IPS DF 6.9 (cell line): ENCODE results near the gene SMIM24.

Experiments
- DNase-seq: peaks from one replicate; pipeline ENCODE4 v3.0.0-alpha.2; 2013; ENCODE audit warnings: low read depth, low spot score
- H3K27ac ChIP-seq: one replicate; pipeline ENCODE4 v1.5.1; 2013; ENCODE audit warnings: low read length, control low read depth
- H3K27me3 ChIP-seq: 2 replicates; pipeline ENCODE4 v1.6.1; 2013; ENCODE audit warnings: mild to moderate bottlenecking, low read length; ENCODE audit not compliant: control insufficient read depth, insufficient read depth
- H3K36me3 ChIP-seq: 2 replicates; pipeline ENCODE4 v1.6.1; 2013; ENCODE audit warnings: low read length; ENCODE audit not compliant: control insufficient read depth, insufficient read depth
- H3K4me1 ChIP-seq: 2 replicates; pipeline ENCODE4 v1.6.1; 2013; ENCODE audit warnings: low read length; ENCODE audit not compliant: control insufficient read depth, insufficient read depth
- H3K4me3 ChIP-seq: 2 replicates; pipeline ENCODE4 v1.5.1; 2013; ENCODE audit warnings: mild to moderate bottlenecking, low read length
- H3K9me3 ChIP-seq: 2 replicates; pipeline ENCODE4 v1.6.1; 2013; ENCODE audit warnings: low read length, inconsistent platforms; ENCODE audit not compliant: control insufficient read depth, insufficient read depth
- WGBS: extraction: QIAGEN DNeasy Blood & Tissue Kit; methylation state at CpG from one replicate; pipeline ENCODE4 v1.1.7; 2013; ENCODE audit warnings: mixed read lengths, missing lambda C conversion rate; ENCODE audit not compliant: insufficient read length, insufficient coverage; 5-methylcytosine and 5-hydroxymethylcytosine counted together

SMIM24 gene

DNA sequence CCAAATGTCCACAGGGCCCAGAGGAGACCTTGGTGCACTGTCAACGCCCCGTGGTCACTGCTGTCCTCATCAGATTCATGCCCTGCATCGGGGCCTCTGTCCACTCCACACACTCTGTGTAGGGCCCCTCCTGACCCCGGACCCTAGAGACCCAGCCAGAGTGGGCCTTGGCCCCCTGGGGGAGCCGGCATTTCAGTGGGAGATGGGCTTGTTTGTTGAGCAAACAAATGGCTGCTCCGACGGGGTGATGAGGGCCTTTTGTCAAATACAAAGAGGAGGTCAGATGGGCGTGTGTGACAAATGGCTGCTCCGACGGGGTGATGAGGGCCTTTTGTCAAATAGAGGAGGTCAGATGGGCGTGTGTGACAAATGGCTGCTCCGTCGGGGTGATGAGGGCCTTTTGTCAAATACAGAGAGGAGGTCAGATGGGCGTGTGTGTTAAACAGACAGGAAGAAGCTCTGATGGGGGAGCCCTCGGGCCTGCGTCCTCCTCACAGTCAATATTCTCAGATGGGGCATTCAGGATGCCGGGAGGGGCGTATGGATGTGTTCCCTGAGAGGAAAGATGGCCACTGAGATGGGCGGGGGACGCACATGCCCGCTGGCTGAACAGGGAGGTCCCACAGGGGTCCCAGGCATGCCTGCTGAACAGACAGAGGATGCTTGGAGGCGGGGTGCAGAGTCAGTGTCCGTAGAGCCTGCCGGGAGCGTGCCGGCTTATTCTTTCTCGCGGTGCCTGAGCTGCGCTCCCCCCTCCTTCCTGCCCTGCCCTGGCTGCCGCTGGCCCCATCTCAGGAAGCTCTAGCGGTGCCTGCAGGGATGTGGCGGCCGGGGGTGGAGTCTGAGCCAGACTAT is 36.3 kb downstream of the SMIM24 start:
- WGBS = no CpG with 5 or more reads among the region's 33 CpGs
- H3K27me3 ChIP-seq = no peaks in the 10 kb centered on the region
- H3K4me3 ChIP-seq = no peak overlapping the region; the same call in 1 of the 2 replicates
- DNase-seq = no peak
- H3K27ac ChIP-seq = no peak overlapping the region
- H3K9me3 ChIP-seq = no peaks in the 10 kb centered on the region
- no peaks in the 10 kb centered on the region for H3K36me3 ChIP-seq
- H3K4me1 ChIP-seq = peaks cover 3% of the 10 kb centered on the region

DNA sequence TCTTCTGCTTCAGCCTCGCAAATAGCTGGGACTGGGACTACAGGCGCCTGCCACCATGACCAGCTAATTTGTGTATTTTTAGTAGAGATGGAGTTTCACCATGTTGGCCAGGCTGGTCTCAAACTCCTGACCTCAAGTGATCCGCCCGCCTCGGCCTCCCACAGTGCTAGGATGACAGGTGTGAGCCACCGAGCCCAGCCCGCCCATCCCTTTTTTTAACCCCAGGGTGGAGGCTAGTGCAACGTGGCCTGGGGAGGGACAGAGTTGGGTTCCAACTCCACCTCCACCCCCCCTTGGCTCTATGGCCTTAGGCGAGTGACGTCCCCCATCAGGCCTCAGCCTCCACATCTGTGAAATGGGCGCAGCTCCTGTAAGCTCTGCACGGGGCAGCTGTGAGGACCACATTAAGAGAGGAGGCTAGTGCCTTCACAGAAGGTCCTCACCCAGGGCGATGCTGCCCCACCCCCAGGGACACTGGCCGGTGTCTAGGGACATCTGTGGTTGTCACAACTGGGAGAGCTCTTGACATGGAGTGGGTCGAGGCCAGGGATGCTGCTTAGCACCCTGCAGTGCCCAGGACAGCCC is 37.7 kb downstream of the SMIM24 start:
- H3K27ac ChIP-seq = no peak overlapping the region
- H3K36me3 ChIP-seq = no peaks in the 10 kb centered on the region
- H3K9me3 ChIP-seq = no peaks in the 10 kb centered on the region
- no CpG with 5 or more reads among the region's 15 CpGs for WGBS
- no peak overlapping the region for H3K4me3 ChIP-seq
- H3K27me3 ChIP-seq = no peaks in the 10 kb centered on the region
- DNase-seq = no peak
- peaks cover 3% of the 10 kb centered on the region for H3K4me1 ChIP-seq

DNA sequence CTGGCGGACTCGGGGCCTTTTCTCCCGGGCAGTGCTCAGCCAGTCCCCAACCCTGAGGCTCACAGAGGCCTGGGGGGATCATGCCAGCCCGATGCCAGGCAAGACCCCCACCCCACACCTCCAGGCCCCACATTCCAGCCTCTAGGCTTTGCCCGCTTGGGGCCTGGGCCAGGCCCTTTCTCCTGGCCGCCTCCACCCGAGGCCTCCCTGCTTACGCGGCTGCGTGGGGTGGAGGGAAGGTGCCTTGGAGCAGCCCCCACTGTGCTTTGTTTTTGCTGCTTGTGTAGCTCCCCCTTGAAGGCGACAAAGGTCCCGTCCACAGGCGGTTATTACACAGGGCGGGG is 38.4 kb downstream of the SMIM24 start:
- H3K36me3 ChIP-seq = no peaks in the 10 kb centered on the region
- no peak overlapping the region for H3K4me3 ChIP-seq
- no peaks in the 10 kb centered on the region for H3K27me3 ChIP-seq
- no peak for DNase-seq
- H3K9me3 ChIP-seq = no peaks in the 10 kb centered on the region
- WGBS = no CpG with 5 or more reads among the region's 14 CpGs
- H3K4me1 ChIP-seq = peaks cover 3% of the 10 kb centered on the region
- no peak overlapping the region for H3K27ac ChIP-seq

DNA sequence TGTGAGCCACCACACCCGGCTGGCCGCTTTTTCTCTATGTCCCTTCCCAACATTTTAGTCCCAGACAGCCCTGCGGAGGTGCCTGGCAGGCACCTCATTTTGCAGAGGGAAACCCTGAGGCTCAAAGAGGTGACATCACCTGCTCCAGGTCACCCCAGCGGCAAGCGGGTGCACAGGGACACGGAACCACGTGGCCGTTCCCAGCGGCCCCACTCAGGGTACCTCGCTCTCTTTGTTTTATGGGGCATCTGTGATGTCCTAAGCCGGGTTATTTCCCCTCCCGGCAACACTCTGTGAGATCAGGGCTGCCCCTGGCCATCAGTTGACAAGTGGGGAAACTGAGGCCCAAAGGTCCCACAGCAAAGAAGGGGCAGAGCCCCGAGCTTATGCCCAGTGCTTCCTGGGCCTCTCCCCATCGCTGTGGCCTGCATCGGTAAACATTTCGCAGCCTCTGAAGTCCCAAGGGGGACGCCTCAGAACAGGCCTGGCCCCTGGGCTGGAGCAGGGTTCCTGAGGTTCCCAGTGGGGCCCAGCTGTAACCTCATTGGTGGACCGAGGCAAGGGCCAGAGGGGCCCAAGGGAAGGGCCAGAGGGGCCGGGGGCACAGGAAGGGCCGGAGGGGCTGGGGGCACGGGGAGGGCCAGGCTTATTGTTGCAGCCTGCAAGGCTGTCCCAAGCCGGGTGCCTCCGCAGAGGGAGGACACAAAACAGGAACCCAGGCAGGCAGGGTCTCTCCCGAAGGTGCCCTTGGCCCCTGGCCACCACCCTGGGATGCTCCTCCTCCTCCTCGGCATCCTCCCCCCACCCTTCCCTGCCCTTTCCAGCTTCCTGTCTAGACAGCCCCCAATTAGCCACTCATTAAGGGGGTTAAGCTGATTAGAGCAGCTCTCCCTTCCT is 39.0 kb downstream of the SMIM24 start:
- H3K9me3 ChIP-seq = no peaks in the 10 kb centered on the region
- peaks cover 3% of the 10 kb centered on the region for H3K4me1 ChIP-seq
- H3K4me3 ChIP-seq = no peak overlapping the region
- H3K27me3 ChIP-seq = no peaks in the 10 kb centered on the region
- no peak overlapping the region for H3K27ac ChIP-seq
- WGBS = no CpG with 5 or more reads among the region's 25 CpGs
- no peaks in the 10 kb centered on the region for H3K36me3 ChIP-seq
- no peak for DNase-seq

DNA sequence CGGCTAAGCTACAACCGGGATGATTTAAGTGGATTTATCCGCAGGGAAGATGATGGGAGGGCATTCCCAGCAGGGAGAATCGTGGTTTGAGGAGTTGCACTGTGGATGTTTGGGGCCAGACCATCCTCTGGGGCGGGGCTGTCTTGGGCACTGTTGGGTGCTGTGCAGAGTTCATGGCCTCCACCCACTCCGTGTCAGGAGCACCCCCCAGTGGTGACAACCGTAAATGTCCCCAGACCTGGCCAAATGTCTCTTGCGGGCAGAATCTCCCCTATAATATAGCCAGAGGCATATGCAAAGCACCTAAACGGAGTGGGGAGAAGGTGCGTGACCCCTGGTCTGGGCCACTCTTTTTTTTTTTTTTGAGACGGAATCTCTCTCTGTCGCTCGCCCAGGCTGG is 40.2 kb downstream of the SMIM24 start:
- H3K4me3 ChIP-seq = no peak overlapping the region
- no peak overlapping the region for H3K27ac ChIP-seq
- peaks cover 3% of the 10 kb centered on the region for H3K4me1 ChIP-seq
- no peak for DNase-seq
- no CpG with 5 or more reads among the region's 13 CpGs for WGBS
- H3K36me3 ChIP-seq = no peaks in the 10 kb centered on the region
- no peaks in the 10 kb centered on the region for H3K9me3 ChIP-seq
- no peaks in the 10 kb centered on the region for H3K27me3 ChIP-seq

DNA sequence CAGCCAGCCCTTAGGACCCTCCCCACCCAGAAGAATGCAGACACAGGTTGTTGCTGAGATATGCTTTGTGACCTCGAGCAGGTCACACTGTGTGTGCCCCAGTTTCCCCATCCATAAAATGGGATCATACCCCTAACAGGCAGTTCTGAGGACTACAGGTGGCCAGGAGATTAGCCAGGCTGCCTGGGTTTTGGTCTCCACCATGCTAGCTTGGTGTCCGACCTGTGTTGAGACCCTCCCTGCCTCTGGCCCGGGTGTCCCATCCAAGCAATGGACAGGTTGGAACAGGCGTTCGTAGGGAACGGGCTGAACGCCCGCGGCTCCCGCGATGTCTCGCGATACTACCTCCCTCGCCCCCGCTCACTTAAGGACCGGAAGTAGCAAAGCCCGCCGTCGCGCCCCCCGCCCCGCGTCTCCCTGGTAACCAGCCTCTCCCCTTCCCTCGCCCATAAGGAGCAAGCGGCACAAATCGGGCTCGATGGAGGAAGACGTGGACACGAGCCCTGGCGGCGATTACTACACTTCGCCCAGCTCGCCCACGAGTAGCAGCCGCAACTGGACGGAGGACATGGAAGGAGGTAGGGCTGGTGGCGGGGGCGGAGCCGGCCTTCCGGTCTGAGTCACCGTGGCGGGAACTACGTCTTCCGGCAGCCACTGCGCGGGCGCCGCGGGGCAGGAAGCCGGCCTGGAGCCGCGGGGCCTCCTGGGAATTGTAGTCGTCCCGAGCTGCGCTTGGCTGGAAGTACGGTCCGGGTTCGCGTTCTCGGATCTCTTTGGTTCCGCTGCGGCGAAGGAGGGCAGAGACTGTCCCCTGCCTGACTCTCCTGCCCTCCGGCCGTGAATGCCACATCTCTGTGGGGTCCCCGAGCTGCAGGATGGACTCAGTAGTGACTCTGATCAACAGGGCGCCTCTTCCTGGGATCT is 45.4 kb downstream of the SMIM24 start:
- 0 out of 2 replicates have a peak, but pooled peaks cover 2% of the 10 kb centered on the region for H3K4me1 ChIP-seq
- peak overlapping the region; percentile 97 for H3K4me3 ChIP-seq
- DNase-seq = peak; percentile 92
- WGBS = no CpG with 5 or more reads among the region's 67 CpGs
- no peaks in the 10 kb centered on the region for H3K9me3 ChIP-seq
- no peak overlapping the region for H3K27ac ChIP-seq
- no peaks in the 10 kb centered on the region for H3K36me3 ChIP-seq
- no peaks in the 10 kb centered on the region for H3K27me3 ChIP-seq

DNA sequence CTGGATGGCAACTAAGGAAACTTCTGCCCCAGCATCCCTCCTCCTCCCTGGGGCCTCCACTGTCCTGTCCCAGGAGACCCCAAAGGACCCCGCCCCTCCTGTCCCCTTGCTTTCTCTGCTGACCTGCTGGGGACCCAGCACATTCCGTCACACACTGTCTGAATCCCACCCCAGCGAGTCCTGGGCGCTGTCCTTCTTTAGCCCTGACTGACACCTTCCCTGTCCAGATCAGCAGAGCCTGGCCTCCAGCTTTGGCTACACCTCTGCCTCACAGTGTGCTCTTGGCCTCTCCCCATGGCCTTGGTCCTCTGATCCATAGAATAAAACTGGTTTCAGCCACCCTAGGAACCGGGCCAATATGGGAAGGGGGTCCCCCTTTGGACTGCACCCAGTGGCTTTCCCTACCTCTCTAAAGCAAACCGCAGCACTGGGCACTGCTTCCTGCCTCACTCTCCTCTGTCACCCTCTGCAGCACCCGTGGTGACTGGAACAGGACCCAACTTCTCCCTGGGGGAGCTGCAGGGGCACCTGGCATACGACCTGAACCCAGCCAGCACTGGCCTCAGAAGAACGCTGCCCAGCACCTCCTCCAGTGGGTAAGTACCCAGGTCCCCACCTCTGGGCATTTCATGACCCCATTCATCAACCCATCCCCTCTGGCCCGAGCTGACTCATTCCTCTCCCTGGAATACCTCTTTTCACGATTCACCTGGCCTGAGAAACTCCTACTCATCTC is 46.4 kb downstream of the SMIM24 start:
- Histone ChIP-seq H3K27me3 (no peaks in the 10 kb centered on the region), H3K27ac (no peak overlapping the region), H3K9me3 (no peaks in the 10 kb centered on the region), H3K36me3 (no peaks in the 10 kb centered on the region), H3K4me1 (0 out of 2 replicates have a peak, but pooled peaks cover 3% of the 10 kb centered on the region), H3K4me3 (no peak overlapping the region)
- WGBS = no CpG with 5 or more reads among the region's 11 CpGs
- DNase-seq = no peak

DNA sequence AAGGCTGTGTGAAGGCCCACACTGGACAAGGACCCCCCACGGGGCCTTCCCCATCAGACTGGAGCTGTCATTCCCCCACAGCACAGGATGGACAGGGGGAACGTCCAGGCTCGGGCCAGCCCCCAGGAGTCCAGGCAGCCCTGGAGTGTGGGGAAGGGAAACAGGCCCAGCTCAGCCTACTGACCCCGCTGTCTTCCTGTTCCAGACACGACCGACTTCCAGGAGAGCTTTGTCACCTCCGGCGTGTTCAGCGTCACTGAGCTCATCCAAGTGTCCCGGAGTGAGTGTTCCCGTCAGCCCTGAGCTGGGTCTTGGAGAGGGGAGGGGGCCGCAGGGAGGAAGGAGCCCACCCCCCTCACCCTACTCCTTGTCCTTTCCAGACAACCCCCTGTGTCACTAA is 47.0 kb downstream of the SMIM24 start:
- no peaks in the 10 kb centered on the region for H3K27me3 ChIP-seq
- no peak for DNase-seq
- no peak overlapping the region for H3K4me3 ChIP-seq
- 0 out of 2 replicates have a peak, but pooled peaks cover 4% of the 10 kb centered on the region for H3K4me1 ChIP-seq
- H3K27ac ChIP-seq = no peak overlapping the region
- no peaks in the 10 kb centered on the region for H3K36me3 ChIP-seq
- no peaks in the 10 kb centered on the region for H3K9me3 ChIP-seq
- WGBS = no CpG with 5 or more reads among the region's 12 CpGs

DNA sequence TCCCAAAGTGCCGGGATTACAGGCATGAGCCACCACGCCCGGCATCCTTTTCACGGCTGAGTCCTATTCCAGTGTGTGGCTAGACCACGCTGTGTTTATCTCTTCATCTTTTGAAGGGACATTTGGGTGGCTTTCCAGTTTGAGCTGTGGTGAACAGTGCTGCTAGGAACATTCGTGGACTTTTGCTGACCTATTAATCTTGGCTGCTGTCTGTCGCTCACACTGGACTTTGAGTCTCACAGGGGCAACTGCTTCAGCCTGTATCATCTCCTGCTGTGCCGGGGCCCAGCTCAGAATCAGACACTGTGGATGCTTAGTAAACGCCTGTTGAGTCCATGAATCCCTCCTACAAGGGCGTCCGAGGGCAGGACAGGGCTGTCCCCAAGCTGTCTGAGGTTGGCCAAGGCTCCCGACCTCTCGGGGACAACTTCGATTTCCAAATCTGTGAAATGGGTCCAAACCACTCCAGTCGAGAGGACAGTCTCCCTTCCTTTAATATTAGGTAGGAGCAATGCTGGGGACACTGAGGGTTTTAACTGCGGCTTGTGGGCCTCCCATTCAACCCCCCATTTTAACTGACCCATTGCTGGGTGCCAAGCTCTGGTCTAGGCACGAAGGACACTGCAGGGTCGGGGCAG is 48.4 kb downstream of the SMIM24 start:
- Histone ChIP-seq H3K27me3 (no peaks in the 10 kb centered on the region), H3K4me1 (0 out of 2 replicates have a peak, but pooled peaks cover 4% of the 10 kb centered on the region), H3K27ac (no peak overlapping the region), H3K9me3 (no peaks in the 10 kb centered on the region), H3K4me3 (no peak overlapping the region), H3K36me3 (no peaks in the 10 kb centered on the region)
- DNase-seq = no peak
- no CpG with 5 or more reads among the region's 18 CpGs for WGBS
